ENCODE data around the gene AXIN2. TPM values are rescaled to one million over a fixed set of nuclear protein-coding genes. Genes with fewer than 3 reads are reported as not detected.
A peak's percentile ranks its signal among the peaks of the same experiment; 100 is the strongest.

AXIN2 gene
- total RNA-seq, 4 donors from 2014 or later, result 17.6 to 87.6 (median 23.8) TPM

DNA sequence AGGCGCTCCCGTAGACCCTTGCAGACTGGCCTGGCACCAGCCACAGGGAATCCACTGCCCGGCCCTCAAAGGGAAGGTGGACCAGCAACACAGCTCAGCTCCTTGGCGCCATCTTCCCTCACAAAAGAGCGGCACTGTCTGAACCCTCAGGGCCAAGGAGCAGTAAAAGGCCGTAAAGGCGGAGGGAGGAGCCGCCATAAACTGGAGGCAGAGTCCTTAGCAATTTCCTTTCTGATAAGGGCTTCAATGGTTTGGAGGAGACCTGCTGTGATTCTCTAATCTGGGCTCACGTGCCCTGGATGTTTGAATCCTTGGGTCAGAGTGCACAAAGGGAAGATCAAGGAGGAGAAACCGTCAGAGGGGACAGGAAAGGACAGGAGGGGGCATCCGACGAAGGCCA is 15.5 kb upstream of the AXIN2 start:
- 11 to 59% methylated on average over 4 to 12 of the region's 12 CpGs for WGBS, 2 donors (ENCODE audit: low coverage in 1 of 2)
- peak; percentile 83 for DNase-seq
- peak in 2 of 3 donors; percentile 22 to 64 for TF ChIP-seq POLR2AphosphoS5 (IDR thresholded peaks at IDR 0.05)
- TF ChIP-seq POLR2A (IDR thresholded peaks at IDR 0.05), result no peak
- peak in 2 of 5 experiments; percentile 9 to 15 for TF ChIP-seq CTCF (IDR thresholded peaks at IDR 0.05)
- in situ Hi-C loops (cut with MboI; ENCODE audit: low pct_ligation_motif_present in 1 of 4, low pct_unique_long_range_greater_than_20kb in 1 of 4, low sequenced_read_pairs in 3 of 4) (no loop called here), intact Hi-C loops (cut with DNase I; ENCODE audit: low total_unique reads) (no loop called here)
- no peaks in the 10 kb centered on the region for H3K27me3 ChIP-seq
- H3K27ac ChIP-seq, result peak overlapping the region in 2 of 4 donors; percentile 35 to 42
- no peak overlapping the region for H3K4me3 ChIP-seq
- no peaks in the 10 kb centered on the region for H3K9me3 ChIP-seq
- peaks cover 0 to 7% (median 2%) of the 10 kb centered on the region in 4 donors for H3K4me1 ChIP-seq
- no peaks in the 10 kb centered on the region for H3K36me3 ChIP-seq

GRCh38 chr17:65573282-65573602 is 11.8 kb upstream of the AXIN2 start:
- in situ Hi-C loops (cut with MboI; ENCODE audit: low pct_ligation_motif_present in 1 of 4, low pct_unique_long_range_greater_than_20kb in 1 of 4, low sequenced_read_pairs in 3 of 4) (loop anchor here (25.0 kb wide), 3 partner anchors 214 to 589 kb away; no protein-coding TSS in a partner anchor), intact Hi-C loops (cut with DNase I; ENCODE audit: low total_unique reads) (no loop called here)
- Histone ChIP-seq H3K27ac (no peak overlapping the region), H3K4me1 (peaks cover 0 to 7% (median 2%) of the 10 kb centered on the region in 4 donors), H3K27me3 (no peaks in the 10 kb centered on the region), H3K36me3 (no peaks in the 10 kb centered on the region), H3K4me3 (no peak overlapping the region), H3K9me3 (no peaks in the 10 kb centered on the region)
- DNase-seq, result no peak
- 65% methylated on average over 5 of the region's 5 CpGs; no CpG with 5 or more reads in 1 of the 2 donors for whole genome bisulfite sequencing, 2 donors (ENCODE audit: low coverage in 1 of 2)
- TF ChIP-seq POLR2A (IDR thresholded peaks at IDR 0.05) (no peak), POLR2AphosphoS5 (IDR thresholded peaks at IDR 0.05) (no peak), EP300 (IDR thresholded peaks at IDR 0.05; ENCODE audit: low read depth) (no peak), CTCF (IDR thresholded peaks at IDR 0.05) (no peak)

GRCh38 chr17:65572581-65573281 is 11.3 kb upstream of the AXIN2 start:
- WGBS, 2 donors (ENCODE audit: low coverage in 1 of 2), result 56 to 77% methylated on average over 3 to 14 of the region's 14 CpGs
- Histone ChIP-seq H3K36me3 (no peaks in the 10 kb centered on the region), H3K27ac (no peak overlapping the region), H3K4me3 (no peak overlapping the region), H3K27me3 (no peaks in the 10 kb centered on the region), H3K9me3 (no peaks in the 10 kb centered on the region), H3K4me1 (peaks cover 0 to 7% (median 2%) of the 10 kb centered on the region in 4 donors)
- no peak for TF ChIP-seq POLR2A (IDR thresholded peaks at IDR 0.05)
- TF ChIP-seq EP300 (IDR thresholded peaks at IDR 0.05; ENCODE audit: low read depth), result no peak
- TF ChIP-seq POLR2AphosphoS5 (IDR thresholded peaks at IDR 0.05), result no peak
- no peak for TF ChIP-seq CTCF (IDR thresholded peaks at IDR 0.05)
- intact Hi-C loops (cut with DNase I; ENCODE audit: low total_unique reads), result no loop called here
- in situ Hi-C loops (cut with MboI; ENCODE audit: low pct_ligation_motif_present in 1 of 4, low pct_unique_long_range_greater_than_20kb in 1 of 4, low sequenced_read_pairs in 3 of 4), result loop anchor here (25.0 kb wide), 3 partner anchors 215 to 590 kb away; no protein-coding TSS in a partner anchor
- DNase-seq, result no peak

- no peak for TF ChIP-seq POLR2A (IDR thresholded peaks at IDR 0.05)
- TF ChIP-seq CTCF (IDR thresholded peaks at IDR 0.05), result no peak
- TF ChIP-seq POLR2AphosphoS5 (IDR thresholded peaks at IDR 0.05), result no peak
- TF ChIP-seq EP300 (IDR thresholded peaks at IDR 0.05; ENCODE audit: low read depth), result no peak
- Histone ChIP-seq H3K36me3 (no peaks in the 10 kb centered on the region), H3K27me3 (no peaks in the 10 kb centered on the region), H3K4me1 (peaks cover 0 to 5% (median under 1%) of the 10 kb centered on the region in 4 donors), H3K9me3 (no peaks in the 10 kb centered on the region), H3K27ac (no peak overlapping the region), H3K4me3 (no peak overlapping the region)
- in situ Hi-C loops (cut with MboI; ENCODE audit: low pct_ligation_motif_present in 1 of 4, low pct_unique_long_range_greater_than_20kb in 1 of 4, low sequenced_read_pairs in 3 of 4) (loop anchor here (25.0 kb wide), 3 partner anchors 215 to 590 kb away; no protein-coding TSS in a partner anchor), intact Hi-C loops (cut with DNase I; ENCODE audit: low total_unique reads) (no loop called here)
- WGBS, 2 donors (ENCODE audit: low coverage in 1 of 2), result 69 to 80% methylated on average over 6 of the region's 6 CpGs
- DNase-seq, result no peak
These were observed 10.7 kb upstream of the AXIN2 start for GRCh38 chr17:65572186-65572580.
